ENCODE measurements around the gene AP3B1. TPM values are rescaled to one million over a fixed set of nuclear protein-coding genes. Genes with fewer than 3 reads are reported as not detected.

AP3B1 gene
- total RNA-seq, 4 donors from 2014 or later, result 33.8 to 38.6 (median 36.0) TPM

- no peaks in the 10 kb centered on the region for H3K36me3 ChIP-seq
- no peak overlapping the region for H3K27ac ChIP-seq
- H3K9me3 ChIP-seq, result peaks cover 0 to 13% (median 0%) of the 10 kb centered on the region in 3 donors
- ATAC-seq, result no peak
- H3K27me3 ChIP-seq, result no peaks in the 10 kb centered on the region
- WGBS, 2 donors (ENCODE audit: low coverage in 1 of 2), result 78 to 100% methylated on average over 1 to 2 of the region's 2 CpGs
- TF ChIP-seq CTCF (IDR thresholded peaks at IDR 0.05) (no peak), POLR2A (IDR thresholded peaks at IDR 0.05) (no peak), EP300 (IDR thresholded peaks at IDR 0.05) (no peak), POLR2AphosphoS5 (IDR thresholded peaks at IDR 0.05) (no peak)
- H3K4me3 ChIP-seq, result no peak overlapping the region
- no peaks in the 10 kb centered on the region for H3K4me1 ChIP-seq
Observed at GRCh38 chr5:78335976-78336375, 41.5 kb upstream of the AP3B1 start.

GRCh38 chr5:78334811-78335210, 40.3 kb upstream of the AP3B1 start:
- H3K36me3 ChIP-seq, result no peaks in the 10 kb centered on the region
- H3K9me3 ChIP-seq, result peaks cover 0 to 13% (median 0%) of the 10 kb centered on the region in 3 donors
- no peak overlapping the region for H3K27ac ChIP-seq
- no peaks in the 10 kb centered on the region for H3K27me3 ChIP-seq
- ATAC-seq, result no peak
- H3K4me1 ChIP-seq, result no peaks in the 10 kb centered on the region
- 33 to 80% methylated on average over 2 to 3 of the region's 3 CpGs for WGBS, 2 donors (ENCODE audit: low coverage in 1 of 2)
- no peak overlapping the region for H3K4me3 ChIP-seq
- no peak for TF ChIP-seq CTCF (IDR thresholded peaks at IDR 0.05)
- TF ChIP-seq EP300 (IDR thresholded peaks at IDR 0.05), result no peak
- no peak for TF ChIP-seq POLR2A (IDR thresholded peaks at IDR 0.05)
- no peak for TF ChIP-seq POLR2AphosphoS5 (IDR thresholded peaks at IDR 0.05)

- H3K4me3 ChIP-seq, result no peak overlapping the region
- H3K9me3 ChIP-seq, result no peaks in the 10 kb centered on the region
- TF ChIP-seq POLR2AphosphoS5 (IDR thresholded peaks at IDR 0.05) (no peak), EP300 (IDR thresholded peaks at IDR 0.05) (no peak), CTCF (IDR thresholded peaks at IDR 0.05) (no peak), POLR2A (IDR thresholded peaks at IDR 0.05) (no peak)
- H3K27ac ChIP-seq, result no peak overlapping the region
- no peaks in the 10 kb centered on the region for H3K36me3 ChIP-seq
- ATAC-seq, result no peak
- no peaks in the 10 kb centered on the region for H3K27me3 ChIP-seq
- H3K4me1 ChIP-seq, result no peaks in the 10 kb centered on the region
Observed at GRCh38 chr5:78331523-78332080, 37.1 kb upstream of the AP3B1 start.

- Histone ChIP-seq H3K4me3 (no peak overlapping the region), H3K4me1 (no peaks in the 10 kb centered on the region), H3K27me3 (no peaks in the 10 kb centered on the region), H3K27ac (no peak overlapping the region), H3K36me3 (no peaks in the 10 kb centered on the region), H3K9me3 (no peaks in the 10 kb centered on the region)
- WGBS, 2 donors (ENCODE audit: low coverage in 1 of 2), result 89 to 90% methylated on average over 5 of the region's 5 CpGs
- no peak for TF ChIP-seq POLR2A (IDR thresholded peaks at IDR 0.05)
- TF ChIP-seq CTCF (IDR thresholded peaks at IDR 0.05), result no peak
- no peak for TF ChIP-seq POLR2AphosphoS5 (IDR thresholded peaks at IDR 0.05)
- no peak for TF ChIP-seq EP300 (IDR thresholded peaks at IDR 0.05)
- no peak for ATAC-seq
Observed at GRCh38 chr5:78328585-78329173, 34.2 kb upstream of the AP3B1 start.
